Jurkat, Clone E6-1 (cell line): ENCODE measurements around the gene ATP1A3.
"Not testable (repeated sequence)": the region's sequence is repeated elsewhere in the genome, so short reads cannot be mapped to it uniquely, and the experiment has no call there.

ENCODE experiments used
- DNase-seq: peaks from one replicate; pipeline ENCODE4 v3.0.0-alpha.2; 2011; ENCODE audit warnings: low read depth, low spot score
- H3K4me3 ChIP-seq: 2 replicates; pipeline ENCODE4 v1.5.1; 2011; ENCODE audit warnings: mild to moderate bottlenecking, low read length, control low read depth, moderate library complexity

The ATP1A3 gene

GRCh38 chr19:42018503-42019193 lies 24.6 kb upstream of the ATP1A3 start:
- H3K4me3 ChIP-seq = no peak overlapping the region
- DNase-seq = no peak

- H3K4me3 ChIP-seq = no peak overlapping the region
- DNase-seq = no peak
Observed at GRCh38 chr19:42017040-42017439, 23.0 kb upstream of the ATP1A3 start.

GRCh38 chr19:42012747-42013146 lies 18.7 kb upstream of the ATP1A3 start:
- DNase-seq, H3K4me3 ChIP-seq: not testable (repeated sequence)

- no peak overlapping the region for H3K4me3 ChIP-seq
- no peak for DNase-seq
Observed at GRCh38 chr19:42010245-42011126, 16.5 kb upstream of the ATP1A3 start.

GRCh38 chr19:42006569-42006968 lies 12.5 kb upstream of the ATP1A3 start:
- DNase-seq = no peak
- no peak overlapping the region for H3K4me3 ChIP-seq

GRCh38 chr19:42005504-42005903 lies 11.5 kb upstream of the ATP1A3 start:
- DNase-seq = no peak

GRCh38 chr19:42003506-42004294 lies 9.7 kb upstream of the ATP1A3 start:
- DNase-seq = no peak
- no peak overlapping the region for H3K4me3 ChIP-seq

More at GRCh38 chr19:42005504-42005903, 11.5 kb upstream of the ATP1A3 start:
- H3K4me3 ChIP-seq = no peak overlapping the region

- no peak overlapping the region for H3K4me3 ChIP-seq
Observed at GRCh38 chr19:41999878-42000208, 5.8 kb upstream of the ATP1A3 start.

GRCh38 chr19:41999071-41999877 lies 5.2 kb upstream of the ATP1A3 start:
- DNase-seq = peak; percentile 17
- no peak overlapping the region for H3K4me3 ChIP-seq

More at GRCh38 chr19:41999878-42000208, 5.8 kb upstream of the ATP1A3 start:
- DNase-seq = no peak

GRCh38 chr19:41998246-41999020 lies 4.4 kb upstream of the ATP1A3 start:
- peak overlapping the region; percentile 23; the same call in 1 of the 2 replicates for H3K4me3 ChIP-seq

GRCh38 chr19:41997851-41998229 lies 3.8 kb upstream of the ATP1A3 start:
- peak overlapping the region; percentile 23 for H3K4me3 ChIP-seq

More at GRCh38 chr19:41998246-41999020, 4.4 kb upstream of the ATP1A3 start:
- no peak for DNase-seq

GRCh38 chr19:41997121-41997850 lies 3.3 kb upstream of the ATP1A3 start:
- H3K4me3 ChIP-seq = peak overlapping the region; percentile 23
- DNase-seq = no peak

More at GRCh38 chr19:41997851-41998229, 3.8 kb upstream of the ATP1A3 start:
- peak; percentile 10 for DNase-seq

GRCh38 chr19:41995959-41996797 lies 2.1 kb upstream of the ATP1A3 start:
- H3K4me3 ChIP-seq = no peak overlapping the region
- DNase-seq = peak; percentile 34

- no peak overlapping the region for H3K4me3 ChIP-seq
- DNase-seq = no peak
Observed at GRCh38 chr19:41994994-41995958, 1.2 kb upstream of the ATP1A3 start.

GRCh38 chr19:41994521-41994971 lies 516 bp upstream of the ATP1A3 start:
- H3K4me3 ChIP-seq = peak overlapping the region; percentile 87

More at GRCh38 chr19:41994521-41994971, 516 bp upstream of the ATP1A3 start:
- DNase-seq = peak; percentile 7
